Measurements from ENCODE around the gene ELOA.
"Not testable (repeated sequence)": the region's sequence is repeated elsewhere in the genome, so short reads cannot be mapped to it uniquely, and the experiment has no call there.

The ELOA gene

GRCh38 chr1:23733281-23733680, 10.0 kb upstream of the ELOA start:
- DNase-seq (ENCODE audit: low read depth in 2 of 2): not testable (repeated sequence)

- DNase-seq (ENCODE audit: low read depth in 2 of 2): no peak
Measured at GRCh38 chr1:23736437-23737134, 6.7 kb upstream of the ELOA start.

DNA sequence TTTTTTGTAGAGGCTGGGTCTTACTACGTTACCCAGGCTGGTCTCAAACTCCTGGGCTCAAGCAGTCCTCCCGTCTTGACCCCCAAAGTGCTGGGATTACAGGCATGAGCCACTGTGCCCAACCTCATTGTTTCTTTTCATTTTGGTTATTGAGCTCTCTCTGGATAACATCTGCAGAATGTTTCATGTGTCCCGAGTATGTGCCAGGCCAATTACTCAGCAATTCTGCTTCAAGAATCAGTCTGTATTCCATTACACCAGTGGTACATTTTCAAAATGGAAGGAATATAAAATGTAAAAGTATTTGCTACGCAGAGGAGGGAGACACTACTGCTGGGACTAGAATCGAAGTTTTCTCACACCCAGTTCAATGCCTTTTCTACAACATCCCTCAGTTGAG, 1.7 kb upstream of the ELOA start:
- DNase-seq (ENCODE audit: low read depth in 2 of 2): no peak

DNA sequence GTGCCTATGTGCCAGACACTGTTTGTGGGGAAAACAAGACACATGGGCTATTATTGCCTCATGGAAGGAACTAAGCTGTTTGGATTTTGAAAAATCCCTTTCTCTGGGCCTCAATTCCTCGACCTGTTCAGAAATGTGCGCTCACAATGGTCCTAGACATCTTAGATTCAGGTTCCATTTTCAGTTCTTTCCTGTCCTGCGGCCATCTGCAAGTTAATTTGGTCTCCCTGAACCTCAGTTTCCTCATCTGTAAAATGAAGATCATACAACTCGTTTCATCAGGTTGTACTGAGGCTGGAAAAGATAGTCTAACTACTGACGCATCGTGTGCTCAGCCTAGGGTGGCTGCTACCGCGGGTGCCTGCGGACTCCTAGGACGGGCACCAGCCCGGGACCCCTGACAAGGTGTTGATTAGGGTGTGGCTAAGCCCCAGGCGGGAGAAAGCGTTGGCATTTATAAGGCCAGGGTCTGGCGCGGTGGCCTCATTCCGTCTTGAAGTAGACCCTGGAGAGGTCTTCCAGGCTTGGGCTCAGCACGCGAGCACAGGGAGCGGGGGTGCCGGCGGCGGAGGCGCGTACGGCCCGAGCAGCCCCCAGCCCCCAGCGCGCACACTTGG, 493 bp upstream of the ELOA start:
- DNase-seq (ENCODE audit: low read depth in 2 of 2): peak in 1 of 2 donors; percentile 6

DNA sequence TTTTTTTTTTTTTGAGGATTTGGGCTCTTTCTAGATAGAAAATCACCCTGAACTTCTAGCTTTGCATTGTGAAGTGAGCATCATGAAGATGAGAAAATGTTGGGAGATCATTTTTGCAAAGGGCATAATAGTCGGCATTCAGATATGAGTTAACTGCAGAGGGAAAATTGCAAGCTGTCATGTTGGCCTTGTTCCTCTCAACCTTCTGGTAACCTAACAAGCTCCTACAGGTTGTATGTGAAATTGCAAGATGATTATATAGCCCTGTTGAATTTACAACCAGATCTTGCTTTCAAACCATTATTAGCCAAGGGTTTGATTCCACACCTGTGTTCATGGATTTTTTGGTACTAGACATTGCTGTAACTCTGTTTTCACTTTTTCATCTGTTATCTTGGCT, 2.2 kb downstream of the ELOA start:
- DNase-seq (ENCODE audit: low read depth in 2 of 2): no peak

- DNase-seq (ENCODE audit: low read depth in 2 of 2): no peak
Measured at GRCh38 chr1:23748016-23748415, 4.7 kb downstream of the ELOA start.

- peak in 1 of 2 donors; percentile 32 for DNase-seq (ENCODE audit: low read depth in 2 of 2)
Measured at GRCh38 chr1:23751050-23751814, 8.0 kb downstream of the ELOA start.

DNA sequence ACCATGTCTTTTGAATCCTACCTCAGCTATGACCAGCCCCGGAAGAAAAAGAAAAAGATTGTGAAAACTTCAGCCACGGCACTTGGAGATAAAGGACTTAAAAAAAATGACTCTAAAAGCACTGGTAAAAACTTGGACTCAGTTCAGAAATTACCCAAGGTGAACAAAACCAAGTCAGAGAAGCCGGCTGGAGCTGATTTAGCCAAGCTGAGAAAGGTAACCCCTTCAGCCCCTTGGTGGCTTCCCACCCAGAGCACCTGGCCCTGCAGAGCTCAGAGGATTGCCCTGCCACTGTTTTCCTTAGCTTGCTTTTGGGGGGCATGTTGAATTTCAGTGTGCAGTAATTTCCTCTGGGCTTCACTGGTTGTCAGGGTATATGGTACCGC, 8.5 kb downstream of the ELOA start:
- DNase-seq (ENCODE audit: low read depth in 2 of 2): no peak

- no peak for DNase-seq (ENCODE audit: low read depth in 2 of 2)
Measured at GRCh38 chr1:23752909-23753308, 9.6 kb downstream of the ELOA start.

DNA sequence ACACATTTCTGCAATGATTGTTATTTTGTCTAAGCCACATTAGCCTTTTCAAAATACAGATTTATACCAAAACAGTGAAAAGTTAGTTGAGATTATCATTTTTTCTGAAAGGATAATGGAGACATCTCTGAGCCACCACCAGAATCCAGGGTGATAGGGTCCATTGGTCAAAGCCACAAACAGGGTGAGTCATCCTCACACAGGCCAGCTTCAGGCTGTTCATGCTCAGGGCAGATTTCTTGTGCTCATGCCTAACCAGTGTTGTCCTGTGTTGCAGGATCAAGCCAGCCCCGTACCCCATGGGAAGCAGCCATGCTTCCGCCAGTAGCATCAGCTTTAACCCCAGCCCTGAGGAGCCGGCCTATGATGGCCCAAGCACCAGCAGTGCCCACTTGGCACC, 13.4 kb downstream of the ELOA start:
- DNase-seq (ENCODE audit: low read depth in 2 of 2): no peak

DNA sequence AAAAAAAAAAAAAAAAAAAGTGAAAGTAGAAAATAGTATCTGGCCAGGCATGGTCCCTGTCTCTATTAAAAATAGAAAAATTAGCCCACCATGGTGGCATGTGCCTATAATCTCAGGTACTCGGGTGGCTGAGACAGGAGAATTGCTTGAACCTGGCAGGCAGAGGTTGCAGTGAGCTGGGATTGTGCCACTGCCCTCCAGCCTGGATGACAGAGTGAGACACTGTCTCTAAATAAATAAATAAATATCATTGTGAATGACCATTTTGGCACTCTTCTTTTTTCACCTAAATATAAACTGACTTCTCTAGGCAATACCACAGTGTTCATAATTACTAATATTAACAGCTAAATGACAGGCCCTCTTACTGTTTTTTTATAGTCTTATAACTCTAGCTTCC, 14.5 kb downstream of the ELOA start:
- DNase-seq (ENCODE audit: low read depth in 2 of 2): no peak

DNA sequence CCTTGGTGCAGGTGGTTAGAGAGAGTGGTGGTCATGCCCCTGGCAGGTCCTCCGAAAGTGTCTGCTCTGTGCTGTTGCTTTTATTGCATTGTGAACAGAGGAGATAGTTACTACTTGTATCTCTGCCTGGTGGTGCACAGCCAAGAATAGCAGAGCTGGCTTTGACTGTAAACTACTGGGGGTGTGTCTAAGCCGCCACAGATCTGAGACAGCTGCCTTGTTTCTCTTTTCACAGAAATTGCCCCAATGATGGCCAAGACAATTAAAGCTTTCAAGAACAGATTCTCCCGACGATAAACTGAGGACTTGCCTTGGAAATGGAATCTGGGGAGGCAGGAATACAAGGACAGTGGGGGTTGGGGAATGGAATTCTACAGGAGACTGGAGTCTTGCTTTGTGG, 16.0 kb downstream of the ELOA start:
- DNase-seq (ENCODE audit: low read depth in 2 of 2): no peak

DNA sequence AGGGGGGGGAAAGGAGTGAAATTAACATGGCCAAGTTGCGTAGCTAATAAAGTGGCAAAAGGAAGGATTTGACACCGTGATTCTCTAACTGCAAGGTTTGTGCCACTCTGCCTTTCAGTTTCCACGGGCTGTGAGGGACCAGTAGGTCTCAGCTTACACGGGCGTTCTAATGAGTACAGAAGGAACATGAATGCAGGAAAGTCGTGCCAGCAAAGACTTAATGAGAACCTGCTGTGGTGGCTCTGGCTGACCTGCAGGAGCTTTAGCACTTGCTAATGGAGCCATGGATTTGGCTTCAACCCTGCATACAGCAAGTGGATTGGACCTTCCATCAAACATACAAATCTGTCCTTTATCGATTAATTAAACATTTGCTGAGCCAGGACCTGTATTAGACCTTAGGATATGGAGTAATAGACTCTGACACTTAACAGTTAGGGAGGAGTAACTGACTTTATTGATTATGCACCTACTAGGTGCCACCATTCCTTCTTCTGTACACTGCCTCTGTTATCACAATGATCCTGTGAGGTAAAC, 19.8 kb downstream of the ELOA start:
- no peak for DNase-seq (ENCODE audit: low read depth in 2 of 2)

DNA sequence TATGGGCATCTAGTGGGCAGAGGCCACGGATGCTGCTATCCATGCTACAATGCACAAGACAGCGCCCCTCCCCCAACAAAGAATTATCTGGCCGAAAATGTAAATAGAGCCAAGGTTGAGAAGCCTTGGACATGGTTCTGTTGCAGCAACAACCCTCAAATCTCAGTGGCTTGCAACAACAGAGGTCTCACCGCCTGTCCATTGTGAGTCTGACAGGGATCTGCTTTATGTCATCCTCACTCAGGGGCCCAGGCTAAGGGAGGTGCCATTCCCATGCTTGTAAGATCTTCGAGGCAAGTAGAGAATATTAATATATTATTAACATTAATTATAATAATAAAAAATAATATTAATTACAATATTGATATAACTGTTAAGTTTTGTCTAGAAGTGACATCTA, 25.5 kb downstream of the ELOA start:
- DNase-seq (ENCODE audit: low read depth in 2 of 2): no peak

- peak; percentile 73 to 81 for DNase-seq (ENCODE audit: low read depth in 2 of 2)
Measured at GRCh38 chr1:23772049-23772853, 29.0 kb downstream of the ELOA start.

- no peak for DNase-seq (ENCODE audit: low read depth in 2 of 2)
Measured at GRCh38 chr1:23772854-23773242, 29.6 kb downstream of the ELOA start.

GRCh38 chr1:23774174-23774880, 31.1 kb downstream of the ELOA start:
- DNase-seq (ENCODE audit: low read depth in 2 of 2): no peak

GRCh38 chr1:23776217-23776616, 32.9 kb downstream of the ELOA start:
- DNase-seq (ENCODE audit: low read depth in 2 of 2): no peak

- DNase-seq (ENCODE audit: low read depth in 2 of 2): peak; percentile 65 to 69
Measured at GRCh38 chr1:23777979-23778814, 34.9 kb downstream of the ELOA start, which contains the start of gene PITHD1. PITHD1 (plus strand) TSS chr1:23778418; CDS start chr1:23778516, 98 bp downstream.

- no peak for DNase-seq (ENCODE audit: low read depth in 2 of 2)
Measured at GRCh38 chr1:23779826-23780371, 36.6 kb downstream of the ELOA start.

Measured in stimulated activated CD4-positive, alpha-beta T cell treated with anti-CD3 and anti-CD28 coated beads, Interleukin-15, amount 100 ng/mL, for 48 hours (primary cell).